GM10248 (cell line): Measurements from ENCODE around the gene HCN1.

Experiments
- CTCF ChIA-PET: fragments of 300-600 bp; sonication (Branson Sonifier 250); formaldehyde crosslinking; extraction: SDS; loops from one replicate; lab custom pipeline; 2021; ENCODE audit warnings: antibody characterized with exemption; lab: Yijun Ruan, JAX
- POLR2A ChIA-PET: fragments of 350-650 bp; sonication (Branson Sonifier 250); formaldehyde crosslinking; extraction: SDS; loops from one replicate; lab custom pipeline; 2020; ENCODE audit warnings: antibody characterized with exemption; lab: Yijun Ruan, JAX
- DNase-seq: peaks from one replicate; pipeline ENCODE4 v3.0.0; 2012; ENCODE audit errors: extremely low spot score
- CTCF ChIP-seq: IDR thresholded peaks from 2 replicates; pipeline ENCODE4 v1.5.1; 2012; ENCODE audit warnings: mild to moderate bottlenecking, low read depth; ENCODE audit errors: extremely low read depth, missing control alignments, control extremely low read depth

HCN1 gene

GRCh38 chr5:45295231-45295630, 400.9 kb downstream of the HCN1 start:
- no peak for TF ChIP-seq CTCF
- POLR2A ChIA-PET: no interaction called here
- no peak for DNase-seq
- CTCF ChIA-PET: interaction anchor here (1.2 kb wide), 1 partner anchor 10 kb away, joined by 4 read pairs; no protein-coding TSS in a partner anchor

GRCh38 chr5:45288746-45289145, 407.4 kb downstream of the HCN1 start:
- ChIA-PET CTCF (no interaction called here), POLR2A (no interaction called here)
- no peak for TF ChIP-seq CTCF
- DNase-seq: no peak

GRCh38 chr5:45284436-45284835, 411.7 kb downstream of the HCN1 start:
- CTCF ChIA-PET: interaction anchor here (1.0 to 1.5 kb wide), 2 partner anchors 16 to 31 kb away, joined by 3 read pairs; no protein-coding TSS in a partner anchor
- DNase-seq: no peak
- POLR2A ChIA-PET: no interaction called here
- no peak for TF ChIP-seq CTCF

- no peak for TF ChIP-seq CTCF
- ChIA-PET POLR2A (no interaction called here), CTCF (no interaction called here)
- no peak for DNase-seq
Measured at GRCh38 chr5:45281081-45281480, 415.1 kb downstream of the HCN1 start.

GRCh38 chr5:45279109-45279508, 417.1 kb downstream of the HCN1 start:
- DNase-seq: no peak
- ChIA-PET POLR2A (no interaction called here), CTCF (interaction anchor here (1.2 kb wide), 2 partner anchors 10 to 28 kb away, joined by 3 to 4 read pairs; no protein-coding TSS in a partner anchor)
- no peak for TF ChIP-seq CTCF

- no peak for TF ChIP-seq CTCF
- CTCF ChIA-PET: no interaction called here
- POLR2A ChIA-PET: no interaction called here
- no peak for DNase-seq
Measured at GRCh38 chr5:45277860-45278259, 418.3 kb downstream of the HCN1 start.
